ENCODE data around the gene CCNL2. TPM values are rescaled to one million over a fixed set of nuclear protein-coding genes. Genes with fewer than 3 reads are reported as not detected.

CCNL2 gene
- total RNA-seq, 1 experiment from 2014 or later, result 173 TPM

DNA sequence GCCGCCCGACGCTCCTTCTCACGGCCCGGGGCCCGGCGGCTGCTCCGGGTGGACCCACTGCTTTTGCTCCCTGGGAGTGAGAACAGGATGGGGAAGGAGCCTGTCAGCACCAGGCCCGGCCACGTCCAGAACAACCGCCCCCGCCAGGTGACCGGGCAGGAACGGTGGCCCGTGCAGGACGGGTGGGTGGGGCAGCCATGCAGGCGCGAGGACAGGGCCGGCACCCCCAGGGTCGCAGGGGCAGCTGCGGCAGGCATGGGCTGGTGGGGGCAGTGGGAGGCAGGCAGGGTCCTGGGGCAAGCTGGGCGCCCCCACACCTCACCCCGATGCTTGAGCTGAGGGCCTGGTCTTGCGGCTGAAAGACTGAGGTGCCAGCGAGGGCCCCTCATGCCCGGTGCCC is 62.7 kb downstream of the CCNL2 start:
- H3K23me2 ChIP-seq (ENCODE audit: insufficient read length, low read depth, low read length, poor library complexity, severe bottlenecking), result no peaks in the 10 kb centered on the region
- no peak overlapping the region for H2BK12ac ChIP-seq (ENCODE audit: insufficient read length, low read depth, low read length)
- no peak overlapping the region for H3K27ac ChIP-seq (ENCODE audit: insufficient read length, low read depth, low read length)
- H3K4me1 ChIP-seq (ENCODE audit: insufficient read depth, low read length), result no peaks in the 10 kb centered on the region
- no peak overlapping the region for H4K8ac ChIP-seq (replicated peaks; ENCODE audit: insufficient read length, low read depth, low read length)
- H3K36me3 Mint-ChIP-seq (ENCODE audit: insufficient read depth in 1 of 3, low read depth in 3 of 3), result peaks cover 15 to 31% (median 23%) of the 10 kb centered on the region in 3 experiments
- no peak overlapping the region for H3K56ac ChIP-seq (ENCODE audit: insufficient read length, low read depth, low read length)
- no peak overlapping the region for H4K91ac ChIP-seq (ENCODE audit: insufficient read length, low read depth, low read length)
- no peak overlapping the region for H2AK5ac ChIP-seq (ENCODE audit: insufficient read length, low read length)
- no peak overlapping the region for H3K27ac Mint-ChIP-seq
- no peaks in the 10 kb centered on the region for H3K9me3 ChIP-seq (ENCODE audit: control insufficient read depth, low read depth, low read length)
- no peaks in the 10 kb centered on the region for H3K27me3 ChIP-seq (ENCODE audit: insufficient read depth, low read length)
- no peaks in the 10 kb centered on the region for H3K27me3 Mint-ChIP-seq (ENCODE audit: low read depth)
- no peaks in the 10 kb centered on the region for H3K4me1 Mint-ChIP-seq
- no peak overlapping the region for H3K4me3 Mint-ChIP-seq
- no peak overlapping the region for H4K5ac ChIP-seq (ENCODE audit: insufficient read length, low read depth, low read length)
- no peak overlapping the region for H2AFZ ChIP-seq (ENCODE audit: low read length)
- no peak overlapping the region for H2BK15ac ChIP-seq (ENCODE audit: low read depth, low read length)
- no peak overlapping the region for H2BK20ac ChIP-seq (ENCODE audit: low read depth, low read length, poor library complexity, severe bottlenecking)
- H2BK5ac ChIP-seq (ENCODE audit: insufficient read length, low read length), result no peak overlapping the region
- no peaks in the 10 kb centered on the region for H3K79me2 ChIP-seq (ENCODE audit: insufficient read depth, low read length)
- no peak overlapping the region for H2BK120ac ChIP-seq (ENCODE audit: low read depth, low read length, poor library complexity, severe bottlenecking)
- H3K4me2 ChIP-seq (ENCODE audit: insufficient read depth, insufficient read length, low read length), result no peak overlapping the region
- no CpG with 5 or more reads among the region's 26 CpGs for WGBS (ENCODE audit: extremely low coverage, insufficient read length, low lambda C conversion rate)
- no peak overlapping the region for H3K18ac ChIP-seq (ENCODE audit: insufficient read length, low read depth, low read length)
- TF ChIP-seq, protein P1, sequence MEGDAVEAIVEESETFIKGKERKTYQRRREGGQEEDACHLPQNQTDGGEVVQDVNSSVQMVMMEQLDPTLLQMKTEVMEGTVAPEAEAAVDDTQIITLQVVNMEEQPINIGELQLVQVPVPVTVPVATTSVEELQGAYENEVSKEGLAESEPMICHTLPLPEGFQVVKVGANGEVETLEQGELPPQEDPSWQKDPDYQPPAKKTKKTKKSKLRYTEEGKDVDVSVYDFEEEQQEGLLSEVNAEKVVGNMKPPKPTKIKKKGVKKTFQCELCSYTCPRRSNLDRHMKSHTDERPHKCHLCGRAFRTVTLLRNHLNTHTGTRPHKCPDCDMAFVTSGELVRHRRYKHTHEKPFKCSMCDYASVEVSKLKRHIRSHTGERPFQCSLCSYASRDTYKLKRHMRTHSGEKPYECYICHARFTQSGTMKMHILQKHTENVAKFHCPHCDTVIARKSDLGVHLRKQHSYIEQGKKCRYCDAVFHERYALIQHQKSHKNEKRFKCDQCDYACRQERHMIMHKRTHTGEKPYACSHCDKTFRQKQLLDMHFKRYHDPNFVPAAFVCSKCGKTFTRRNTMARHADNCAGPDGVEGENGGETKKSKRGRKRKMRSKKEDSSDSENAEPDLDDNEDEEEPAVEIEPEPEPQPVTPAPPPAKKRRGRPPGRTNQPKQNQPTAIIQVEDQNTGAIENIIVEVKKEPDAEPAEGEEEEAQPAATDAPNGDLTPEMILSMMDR (conservative IDR thresholded peaks at IDR 0.05), result no peak
- no peak overlapping the region for H3K4ac ChIP-seq (ENCODE audit: low read depth, low read length)
- no peak overlapping the region for H3K9ac ChIP-seq (ENCODE audit: extremely low read depth, insufficient read length, low read length)
- DNase-seq, result no peak
- H3K14ac ChIP-seq (ENCODE audit: insufficient read depth, low read length), result no peak overlapping the region
- H4K20me1 ChIP-seq (ENCODE audit: control insufficient read depth, insufficient read depth, insufficient read length), result no peaks in the 10 kb centered on the region
- H3T11ph ChIP-seq (ENCODE audit: low read length), result no peak overlapping the region
- H3K79me1 ChIP-seq (ENCODE audit: insufficient read depth, low read depth, low read length, poor library complexity, severe bottlenecking), result no peaks in the 10 kb centered on the region
- H3K9me3 Mint-ChIP-seq, result peaks cover 0 to 8% of the 10 kb centered on the region in 2 experiments; a peak in 3 of 5 replicates
- no peak overlapping the region for H3K23ac ChIP-seq (ENCODE audit: insufficient read length, low read depth, low read length)
